Glomerular endothelial cell (primary cell): ENCODE measurements around the gene DLL4. TPM values are rescaled to one million over a fixed set of nuclear protein-coding genes. Genes with fewer than 3 reads are reported as not detected.
A peak's percentile ranks its signal among the peaks of the same experiment; 100 is the strongest.

Experiments used
- DNase-seq: peaks from one replicate; pipeline ENCODE4 v3.0.0-alpha.2; 2011; ENCODE audit warnings: low read depth, low spot score; ENCODE audit errors: extremely low read depth
- total RNA-seq: library from RNA; depleted of rRNA; stranded (reverse); fragments of >200 nt; gene quantifications from 2 replicates; pipeline ENCODE4 v1.2.3, GENCODE V29; 2015

DLL4 gene
- total RNA-seq, 1 donor from 2014 or later, result 213 TPM

- DNase-seq, result peak; percentile 93
These were observed 22.8 kb upstream of the DLL4 start for GRCh38 chr15:40906091-40906990.

GRCh38 chr15:40906991-40907802 lies 21.9 kb upstream of the DLL4 start:
- no peak for DNase-seq

GRCh38 chr15:40908095-40908494 lies 21.0 kb upstream of the DLL4 start:
- DNase-seq, result no peak

- no peak for DNase-seq
These were observed 19.2 kb upstream of the DLL4 start for GRCh38 chr15:40909662-40910630.

- no peak for DNase-seq
These were observed 18.0 kb upstream of the DLL4 start for GRCh38 chr15:40911141-40911540.

GRCh38 chr15:40911693-40912092 lies 17.4 kb upstream of the DLL4 start:
- no peak for DNase-seq

- DNase-seq, result no peak
These were observed 16.7 kb upstream of the DLL4 start for GRCh38 chr15:40912478-40912877.

GRCh38 chr15:40914013-40914412 lies 15.1 kb upstream of the DLL4 start:
- DNase-seq, result no peak

- no peak for DNase-seq
These were observed 14.7 kb upstream of the DLL4 start for GRCh38 chr15:40914486-40914885.

GRCh38 chr15:40915116-40915661 lies 14.0 kb upstream of the DLL4 start:
- DNase-seq, result no peak

GRCh38 chr15:40915679-40916078 lies 13.5 kb upstream of the DLL4 start:
- no peak for DNase-seq

- no peak for DNase-seq
These were observed 11.6 kb upstream of the DLL4 start for GRCh38 chr15:40917585-40917984.

- no peak for DNase-seq
These were observed 10.9 kb upstream of the DLL4 start for GRCh38 chr15:40918146-40918798.

GRCh38 chr15:40918799-40919392 lies 10.2 kb upstream of the DLL4 start:
- DNase-seq, result no peak

- no peak for DNase-seq
These were observed 7.1 kb upstream of the DLL4 start for GRCh38 chr15:40921949-40922607.

- no peak for DNase-seq
These were observed 6.5 kb upstream of the DLL4 start for GRCh38 chr15:40922608-40923005.

- DNase-seq, result no peak
These were observed 5.6 kb upstream of the DLL4 start for GRCh38 chr15:40923551-40923950.

GRCh38 chr15:40925495-40925862 lies 3.7 kb upstream of the DLL4 start:
- DNase-seq, result no peak
